ENCODE measurements around the gene PIPOX. TPM values are rescaled to one million over a fixed set of nuclear protein-coding genes. Genes with fewer than 3 reads are reported as not detected.

PIPOX gene
- total and polyA plus RNA-seq, 2 experiments from 2014 or later, result not detected

- Histone ChIP-seq H3K9me3 (ENCODE audit: low read depth) (no peaks in the 10 kb centered on the region), H3K27ac (no peak overlapping the region), H3K9ac (no peak overlapping the region), H3K4me3 (no peak overlapping the region), H3F3A (ENCODE audit: insufficient read depth) (no peaks in the 10 kb centered on the region), H3K79me2 (ENCODE audit: insufficient read depth) (no peaks in the 10 kb centered on the region), H2AFZ (no peak overlapping the region), H3K4me2 (ENCODE audit: unreplicated experiment) (no peak overlapping the region), H3K4me1 (ENCODE audit: insufficient read depth) (no peaks in the 10 kb centered on the region), H3K36me3 (ENCODE audit: low read depth) (no peaks in the 10 kb centered on the region), H3K27me3 (replicated peaks; ENCODE audit: insufficient read depth) (peaks cover 89% of the 10 kb centered on the region), H3K9me2 (ENCODE audit: insufficient read depth) (no peaks in the 10 kb centered on the region), H4K20me1 (ENCODE audit: insufficient read depth) (no peaks in the 10 kb centered on the region)
- in situ Hi-C loops (cut with MboI), result no loop called here
- WGBS, 2 experiments (ENCODE audit: low coverage in 1 of 2, low lambda C conversion rate in 2 of 2, missing lambda C conversion rate in 2 of 2), result 37 to 42% methylated on average over 7 of the region's 7 CpGs
- TF ChIP-seq EZH2phosphoT487 (IDR thresholded peaks at IDR 0.05; ENCODE audit: insufficient read depth, low read depth) (no peak), EZH2 (IDR thresholded peaks at IDR 0.05; ENCODE audit: insufficient read depth, poor library complexity, severe bottlenecking) (no peak)
- no peak for DNase-seq
Measured at GRCh38 chr17:29021226-29021625, 21.7 kb upstream of the PIPOX start.

DNA sequence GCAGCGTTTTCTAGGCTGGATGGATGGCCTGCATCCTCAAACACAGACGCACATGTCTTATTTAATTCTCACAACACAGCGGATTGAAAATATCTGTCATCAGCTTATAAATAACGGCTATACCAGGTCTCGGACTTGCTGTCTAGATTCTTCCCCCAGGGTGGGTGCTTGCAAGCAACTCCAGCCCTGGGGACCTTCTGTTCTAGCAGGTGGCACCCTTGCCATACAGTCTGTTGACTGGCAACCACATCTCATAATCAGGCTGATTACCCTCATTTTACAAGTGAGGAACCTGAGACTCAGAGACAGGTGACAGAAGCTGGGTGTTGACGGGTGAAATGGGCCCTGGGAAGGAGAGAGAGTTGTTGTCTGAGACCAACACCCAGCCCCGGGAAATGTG is 20.9 kb upstream of the PIPOX start:
- H3F3A ChIP-seq (ENCODE audit: insufficient read depth), result no peaks in the 10 kb centered on the region
- no peaks in the 10 kb centered on the region for H3K9me3 ChIP-seq (ENCODE audit: low read depth)
- no peaks in the 10 kb centered on the region for H3K9me2 ChIP-seq (ENCODE audit: insufficient read depth)
- H4K20me1 ChIP-seq (ENCODE audit: insufficient read depth), result no peaks in the 10 kb centered on the region
- 26 to 33% methylated on average over 7 of the region's 7 CpGs for WGBS, 2 experiments (ENCODE audit: low coverage in 1 of 2, low lambda C conversion rate in 2 of 2, missing lambda C conversion rate in 2 of 2)
- H3K27ac ChIP-seq, result no peak overlapping the region
- H3K4me2 ChIP-seq (ENCODE audit: unreplicated experiment), result no peak overlapping the region
- no peaks in the 10 kb centered on the region for H3K36me3 ChIP-seq (ENCODE audit: low read depth)
- no peak overlapping the region for H3K9ac ChIP-seq
- H3K27me3 ChIP-seq (replicated peaks; ENCODE audit: insufficient read depth), result peaks cover 87% of the 10 kb centered on the region
- H3K4me3 ChIP-seq, result no peak overlapping the region
- in situ Hi-C loops (cut with MboI), result no loop called here
- no peak overlapping the region for H2AFZ ChIP-seq
- no peaks in the 10 kb centered on the region for H3K4me1 ChIP-seq (ENCODE audit: insufficient read depth)
- TF ChIP-seq EZH2phosphoT487 (IDR thresholded peaks at IDR 0.05; ENCODE audit: insufficient read depth, low read depth) (no peak), EZH2 (IDR thresholded peaks at IDR 0.05; ENCODE audit: insufficient read depth, poor library complexity, severe bottlenecking) (no peak)
- H3K79me2 ChIP-seq (ENCODE audit: insufficient read depth), result no peaks in the 10 kb centered on the region
- DNase-seq, result no peak

DNA sequence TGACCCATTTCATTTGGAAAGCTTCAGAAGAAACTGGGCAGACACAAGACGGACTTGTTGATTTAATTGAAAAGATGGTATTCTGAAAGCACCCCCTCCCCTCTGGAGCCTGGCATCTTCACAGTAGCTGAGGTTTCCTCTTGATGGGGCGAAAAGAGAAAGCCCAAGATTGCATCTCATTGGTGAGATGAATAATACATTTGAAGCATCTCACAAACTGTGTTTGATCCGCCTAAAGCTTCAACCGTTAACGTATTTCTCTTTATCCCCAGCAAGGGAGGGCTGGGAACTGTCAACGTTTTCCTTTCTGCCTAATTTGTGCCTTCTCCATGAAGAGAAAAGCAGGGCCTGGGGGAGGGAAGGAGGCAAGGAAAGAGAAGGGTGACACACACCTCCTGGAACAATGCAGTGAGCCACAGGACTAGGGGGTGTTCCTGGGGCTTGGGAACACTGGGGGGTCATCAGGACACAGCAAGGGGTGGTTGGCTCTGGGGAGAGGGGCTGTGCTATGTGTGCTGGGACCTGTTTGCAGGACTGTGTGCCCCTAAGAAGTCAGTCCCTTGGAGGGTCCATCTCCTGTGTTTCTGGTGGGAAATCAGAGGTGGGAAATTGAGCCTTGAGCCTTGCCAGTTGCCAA is 18.5 kb upstream of the PIPOX start:
- TF ChIP-seq EZH2phosphoT487 (IDR thresholded peaks at IDR 0.05; ENCODE audit: insufficient read depth, low read depth) (no peak), EZH2 (IDR thresholded peaks at IDR 0.05; ENCODE audit: insufficient read depth, poor library complexity, severe bottlenecking) (no peak)
- Histone ChIP-seq H3K27ac (no peak overlapping the region), H3K79me2 (ENCODE audit: insufficient read depth) (no peaks in the 10 kb centered on the region), H3K4me3 (no peak overlapping the region), H4K20me1 (ENCODE audit: insufficient read depth) (no peaks in the 10 kb centered on the region), H3K4me1 (ENCODE audit: insufficient read depth) (no peaks in the 10 kb centered on the region), H3K27me3 (replicated peaks; ENCODE audit: insufficient read depth) (peaks cover 88% of the 10 kb centered on the region), H3K9me2 (ENCODE audit: insufficient read depth) (no peaks in the 10 kb centered on the region), H3F3A (ENCODE audit: insufficient read depth) (no peaks in the 10 kb centered on the region), H3K36me3 (ENCODE audit: low read depth) (no peaks in the 10 kb centered on the region), H3K4me2 (ENCODE audit: unreplicated experiment) (no peak overlapping the region), H2AFZ (no peak overlapping the region), H3K9ac (no peak overlapping the region), H3K9me3 (ENCODE audit: low read depth) (no peaks in the 10 kb centered on the region)
- in situ Hi-C loops (cut with MboI), result no loop called here
- no peak for DNase-seq
- 37 to 40% methylated on average over 6 of the region's 6 CpGs for WGBS, 2 experiments (ENCODE audit: low coverage in 1 of 2, low lambda C conversion rate in 2 of 2, missing lambda C conversion rate in 2 of 2)

GRCh38 chr17:29031488-29031887 is 11.5 kb upstream of the PIPOX start:
- in situ Hi-C loops (cut with MboI), result no loop called here
- Histone ChIP-seq H3K9me2 (ENCODE audit: insufficient read depth) (no peaks in the 10 kb centered on the region), H2AFZ (no peak overlapping the region), H3K4me1 (ENCODE audit: insufficient read depth) (no peaks in the 10 kb centered on the region), H3K9ac (no peak overlapping the region), H3K36me3 (ENCODE audit: low read depth) (0 out of 2 replicates have a peak, but pooled peaks cover 3% of the 10 kb centered on the region), H3K27ac (no peak overlapping the region), H4K20me1 (ENCODE audit: insufficient read depth) (no peaks in the 10 kb centered on the region), H3K27me3 (replicated peaks; ENCODE audit: insufficient read depth) (peaks cover 86% of the 10 kb centered on the region), H3F3A (ENCODE audit: insufficient read depth) (no peaks in the 10 kb centered on the region), H3K4me3 (no peak overlapping the region), H3K79me2 (ENCODE audit: insufficient read depth) (no peaks in the 10 kb centered on the region), H3K9me3 (ENCODE audit: low read depth) (peaks cover 9% of the 10 kb centered on the region), H3K4me2 (ENCODE audit: unreplicated experiment) (no peak overlapping the region)
- DNase-seq, result no peak
- 30 to 42% methylated on average over 5 of the region's 5 CpGs for WGBS, 2 experiments (ENCODE audit: low coverage in 1 of 2, low lambda C conversion rate in 2 of 2, missing lambda C conversion rate in 2 of 2)
- TF ChIP-seq EZH2phosphoT487 (IDR thresholded peaks at IDR 0.05; ENCODE audit: insufficient read depth, low read depth) (no peak), EZH2 (IDR thresholded peaks at IDR 0.05; ENCODE audit: insufficient read depth, poor library complexity, severe bottlenecking) (no peak)
